Brain microvascular endothelial cell (primary cell): Measurements from ENCODE around the gene KDM5A.

ENCODE experiments used
- DNase-seq: peaks from one replicate; pipeline ENCODE4 v3.0.0-alpha.2; 2020
- H3K27ac ChIP-seq: fragments of 250-450 bp; sonication (Bioruptor Pico); 2 replicates; pipeline ENCODE4 v1.5.1; 2020; ENCODE audit warnings: mild to moderate bottlenecking, moderate library complexity
- H3K27me3 ChIP-seq: fragments of 250-450 bp; sonication (Bioruptor Pico); replicated peaks from 2 replicates; pipeline ENCODE4 v1.5.1; 2020; ENCODE audit warnings: mild to moderate bottlenecking
- H3K36me3 ChIP-seq: fragments of 250-450 bp; sonication (Bioruptor Pico); replicated peaks from 2 replicates; pipeline ENCODE4 v1.5.1; 2020; ENCODE audit warnings: mild to moderate bottlenecking
- H3K4me3 ChIP-seq: 2 replicates; pipeline ENCODE4 v1.5.1; 2011; ENCODE audit warnings: low read depth, mild to moderate bottlenecking, control low read depth, low read length, moderate library complexity
- CTCF ChIP-seq: IDR thresholded peaks from 2 replicates; pipeline ENCODE4 v1.5.1; 2011; ENCODE audit warnings: low read depth, mild to moderate bottlenecking, moderate library complexity, low read length, control low read depth, inconsistent platforms; ENCODE audit errors: missing control alignments
- in situ Hi-C: cut with HindIII; loops from 2 replicates; pipeline ENCODE4 v1.10.0; 2017; ENCODE audit warnings: low sequenced_read_pairs, low pct_ligation_motif_present

Gene KDM5A

DNA sequence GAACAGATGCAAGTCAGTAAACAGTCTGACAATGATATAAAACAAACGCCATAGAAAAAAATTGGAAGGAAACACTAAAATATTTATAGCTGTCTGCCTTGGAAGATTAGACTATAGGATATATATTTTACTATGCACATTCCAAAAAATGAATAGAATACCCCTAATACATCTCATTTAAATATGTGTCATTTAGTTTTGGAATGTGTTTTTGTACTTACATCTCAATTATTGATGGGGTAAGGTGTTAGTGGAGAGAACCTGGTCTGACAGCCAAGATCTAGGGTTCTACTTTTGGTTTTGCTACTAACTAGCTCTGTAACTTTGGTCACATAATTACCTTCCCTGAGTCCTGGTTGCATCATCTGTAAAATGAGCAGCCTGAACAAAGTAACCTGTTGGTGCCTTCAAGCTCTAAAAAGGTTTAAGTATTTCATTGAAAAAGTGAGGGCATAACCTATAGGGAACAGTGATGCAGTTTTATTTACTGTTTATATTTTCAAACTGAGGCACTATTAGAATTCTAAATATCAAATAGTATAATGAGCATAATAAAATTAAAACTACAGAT, 97.9 kb downstream of the KDM5A start:
- Histone ChIP-seq H3K27ac (no peak overlapping the region), H3K27me3 (no peaks in the 10 kb centered on the region), H3K4me3 (no peak overlapping the region), H3K36me3 (peaks cover 25% of the 10 kb centered on the region)
- no peak for DNase-seq
- no peak for TF ChIP-seq CTCF
- in situ Hi-C loops = no loop called here

DNA sequence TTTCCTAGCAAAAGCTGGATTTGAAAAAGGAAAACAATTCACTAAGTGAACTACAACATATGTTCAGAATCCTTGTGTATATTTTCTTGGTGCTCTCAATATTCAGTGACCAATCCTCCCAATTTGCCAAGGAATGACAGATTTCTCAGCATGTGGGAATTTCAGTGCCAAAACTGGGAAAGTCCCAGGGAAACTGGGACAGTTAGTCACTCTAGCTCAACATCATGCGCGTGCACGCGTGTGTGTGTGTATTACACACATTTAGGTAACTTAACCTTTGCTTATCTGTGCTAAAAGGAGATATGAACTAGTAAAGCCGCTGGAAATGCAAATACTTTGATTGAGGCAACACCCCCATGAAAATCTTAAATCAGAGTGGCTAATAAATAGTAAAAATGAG, 100.4 kb downstream of the KDM5A start:
- in situ Hi-C loops = no loop called here
- peak; percentile 64 for DNase-seq

DNA sequence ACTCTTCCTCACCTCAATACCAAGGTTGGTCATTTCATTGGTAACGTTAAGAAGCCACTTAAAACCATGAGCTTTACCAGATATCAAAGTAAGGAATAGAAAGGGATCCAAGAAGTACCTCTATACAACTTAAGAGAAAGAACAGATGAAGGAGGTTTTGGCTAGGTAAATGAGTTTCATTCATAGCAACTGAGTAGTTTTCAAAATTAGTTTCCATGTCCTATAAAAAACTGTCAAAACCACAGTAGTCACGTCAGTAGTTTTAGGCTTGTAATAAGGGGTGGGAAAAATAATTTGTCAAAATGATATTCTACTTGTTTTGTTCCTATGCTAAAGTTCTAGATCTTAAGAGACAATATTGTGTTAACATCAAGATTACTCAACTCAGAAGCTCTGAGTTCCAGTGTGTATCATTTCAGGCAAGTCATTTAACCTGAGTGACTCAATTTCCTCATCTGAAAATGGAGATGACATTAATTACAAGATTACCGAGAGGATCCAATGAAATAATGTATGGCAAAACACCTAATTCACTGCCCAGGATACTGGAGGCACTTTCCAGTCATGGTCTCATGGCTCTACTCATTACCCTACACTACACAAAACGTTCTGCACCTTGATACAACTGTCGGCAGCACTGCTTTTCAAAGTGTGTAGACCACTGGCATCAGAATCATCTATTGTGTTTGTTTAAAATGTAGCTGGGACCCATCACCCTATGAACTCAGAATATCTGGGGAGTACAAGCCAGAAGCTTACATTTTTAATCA, 102.4 kb downstream of the KDM5A start:
- DNase-seq = no peak
- H3K27ac ChIP-seq = no peak overlapping the region
- no peak overlapping the region for H3K4me3 ChIP-seq
- H3K27me3 ChIP-seq = no peaks in the 10 kb centered on the region
- TF ChIP-seq CTCF = no peak
- H3K36me3 ChIP-seq = peaks cover 17% of the 10 kb centered on the region
- in situ Hi-C loops = no loop called here

More for the DNA sequence above, 100.4 kb downstream of the KDM5A start:
- TF ChIP-seq CTCF = no peak
- Histone ChIP-seq H3K4me3 (no peak overlapping the region), H3K27ac (no peak overlapping the region), H3K36me3 (peaks cover 27% of the 10 kb centered on the region), H3K27me3 (no peaks in the 10 kb centered on the region)

GRCh38 chr12:278046-278445, 111.1 kb downstream of the KDM5A start:
- H3K36me3 ChIP-seq = no peaks in the 10 kb centered on the region
- in situ Hi-C loops = no loop called here
- no peaks in the 10 kb centered on the region for H3K27me3 ChIP-seq
- no peak for TF ChIP-seq CTCF
- DNase-seq = no peak
- H3K27ac ChIP-seq = no peak overlapping the region
- H3K4me3 ChIP-seq = no peak overlapping the region

DNA sequence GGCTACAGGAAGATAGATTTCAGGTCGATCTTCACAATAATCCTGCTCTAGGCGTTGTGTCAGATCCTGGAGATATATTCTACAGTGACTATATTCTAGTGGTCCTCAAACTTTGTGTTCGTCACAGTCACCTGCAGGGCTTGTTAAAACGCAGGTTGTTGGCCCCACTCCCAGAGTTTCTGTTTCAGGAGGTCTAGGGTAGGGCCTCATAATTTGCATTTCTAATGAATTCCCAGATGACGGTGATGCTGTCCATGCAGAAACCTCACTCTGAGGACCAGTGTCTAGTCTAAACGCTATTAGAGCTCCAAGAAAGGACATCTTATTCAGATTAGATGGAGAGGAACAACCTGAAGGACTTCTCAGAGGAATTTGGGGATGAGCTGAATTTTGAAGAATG, 113.3 kb downstream of the KDM5A start:
- in situ Hi-C loops = no loop called here

More for the DNA sequence above, 113.3 kb downstream of the KDM5A start:
- H3K27me3 ChIP-seq = no peaks in the 10 kb centered on the region
- no peak overlapping the region for H3K4me3 ChIP-seq
- no peaks in the 10 kb centered on the region for H3K36me3 ChIP-seq
- no peak for DNase-seq
- no peak overlapping the region for H3K27ac ChIP-seq
- no peak for TF ChIP-seq CTCF
